HEK293 (cell line): ENCODE data around the gene CLTC.

Source experiments
- CTCF ChIA-PET: fragments of 350-600 bp; formaldehyde crosslinking; extraction: SDS; loops from one replicate; lab custom pipeline; 2021; ENCODE audit warnings: antibody characterized with exemption; lab: Yijun Ruan, JAX
- POLR2A ChIA-PET: fragments of 300-600 bp; formaldehyde crosslinking; extraction: SDS; loops from one replicate; lab custom pipeline; 2020; ENCODE audit warnings: antibody characterized with exemption, inconsistent platforms; lab: Yijun Ruan, JAX
- H3K27ac ChIP-seq: fragments of 200-500 bp; sonication (Bioruptor generic); 2 replicates; pipeline ENCODE4 v1.5.1; 2014; ENCODE audit warnings: low read depth, low read length, control low read depth, inconsistent platforms; ENCODE audit errors: extremely low read depth
- H3K36me3 ChIP-seq, 2 experiments: fragments of 200-500 bp in 1 of 2; sonication (Bioruptor generic) in 1 of 2; 1 replicate in 1 of 2; 2 replicates in 1 of 2; pipeline ENCODE4 v1.5.1; 2014 to 2017; ENCODE audit warnings: inconsistent platforms in 2 of 2, low read length in 2 of 2; ENCODE audit not compliant: control insufficient read depth in 2 of 2, insufficient read depth in 1 of 2
- H3K4me1 ChIP-seq: fragments of 200-500 bp; sonication (Bioruptor generic); 2 replicates; pipeline ENCODE4 v1.5.1; 2014; ENCODE audit warnings: mild to moderate bottlenecking, low read length, inconsistent platforms; ENCODE audit not compliant: control insufficient read depth, insufficient read depth
- H3K4me3 ChIP-seq: 2 replicates; pipeline ENCODE4 v1.5.1; 2011; ENCODE audit warnings: low read depth, mild to moderate bottlenecking, control low read depth, low read length, moderate library complexity
- H3K9me3 ChIP-seq: fragments of 200-500 bp; sonication (Bioruptor generic); 2 replicates; pipeline ENCODE4 v1.5.1; 2014; ENCODE audit warnings: low read depth, low read length, inconsistent platforms; ENCODE audit not compliant: control insufficient read depth, insufficient read depth
- HOXC10 ChIP-seq: sonication (generic); formaldehyde crosslinking; IDR thresholded peaks from 2 replicates; pipeline ENCODE4 v1.8.1; 2023; ENCODE audit warnings: mild to moderate bottlenecking, missing genetic modification reagents
- REPIN1 ChIP-seq: fragments of 450-650 bp; formaldehyde crosslinking; IDR thresholded peaks from 2 replicates; pipeline ENCODE4 v1.5.1; 2017; ENCODE audit warnings: missing biosample characterization, missing genetic modification characterization, low read depth
- SP2 ChIP-seq: fragments of 450-650 bp; formaldehyde crosslinking; IDR thresholded peaks from 2 replicates; pipeline ENCODE4 v1.5.1; 2016; ENCODE audit warnings: missing biosample characterization, missing genetic modification characterization
- YY1 ChIP-seq: fragments of 450-650 bp; formaldehyde crosslinking; IDR thresholded peaks from 2 replicates; pipeline ENCODE4 v1.5.1; 2018; ENCODE audit warnings: missing biosample characterization, missing genetic modification characterization
- YY2 ChIP-seq: fragments of 450-650 bp; formaldehyde crosslinking; IDR thresholded peaks from 2 replicates; pipeline ENCODE4 v1.5.1; 2016; ENCODE audit warnings: missing biosample characterization, missing genetic modification characterization
- ZNF112 ChIP-seq: fragments of 450-650 bp; formaldehyde crosslinking; IDR thresholded peaks from 2 replicates; pipeline ENCODE4 v1.5.0; 2017; ENCODE audit warnings: missing biosample characterization, missing genetic modification characterization
- ZNF114 ChIP-seq: fragments of 450-650 bp; formaldehyde crosslinking; IDR thresholded peaks from 2 replicates; pipeline ENCODE4 v1.5.0; 2017; ENCODE audit warnings: missing biosample characterization, missing genetic modification characterization
- ZNF174 ChIP-seq: fragments of 450-650 bp; formaldehyde crosslinking; IDR thresholded peaks from 2 replicates; pipeline ENCODE4 v1.5.0; 2017; ENCODE audit warnings: missing biosample characterization, mild to moderate bottlenecking, missing genetic modification characterization
- ZNF19 ChIP-seq: fragments of 450-650 bp; formaldehyde crosslinking; IDR thresholded peaks from 2 replicates; pipeline ENCODE4; 2016; ENCODE audit warnings: missing biosample characterization, missing genetic modification characterization, low read depth
- ZNF2 ChIP-seq: fragments of 450-650 bp; formaldehyde crosslinking; IDR thresholded peaks from 2 replicates; pipeline ENCODE4 v1.5.1; 2016; ENCODE audit warnings: missing biosample characterization, missing genetic modification characterization
- ZNF24 ChIP-seq: fragments of 450-650 bp; formaldehyde crosslinking; IDR thresholded peaks from 2 replicates; pipeline ENCODE4 v1.5.1; 2016; ENCODE audit warnings: missing biosample characterization, missing genetic modification characterization
- ZNF26 ChIP-seq: fragments of 450-650 bp; formaldehyde crosslinking; IDR thresholded peaks from 2 replicates; pipeline ENCODE4 v1.5.1; 2016; ENCODE audit warnings: missing biosample characterization, missing genetic modification characterization
- ZNF354C ChIP-seq: fragments of 450-650 bp; formaldehyde crosslinking; IDR thresholded peaks from 2 replicates; pipeline ENCODE4 v1.5.1; 2016; ENCODE audit warnings: missing biosample characterization, missing genetic modification characterization, low read depth, borderline replicate concordance
- ZNF423 ChIP-seq: fragments of 450-650 bp; formaldehyde crosslinking; IDR thresholded peaks from 2 replicates; pipeline ENCODE4 v1.5.1; 2016; ENCODE audit warnings: missing biosample characterization, missing genetic modification characterization
- ZNF529 ChIP-seq: fragments of 450-650 bp; formaldehyde crosslinking; IDR thresholded peaks from 2 replicates; pipeline ENCODE4 v1.5.1; 2017; ENCODE audit warnings: missing genetic modification characterization, missing biosample characterization; ENCODE audit not compliant: insufficient replicate concordance
- ZNF560 ChIP-seq: fragments of 450-650 bp; formaldehyde crosslinking; IDR thresholded peaks from 2 replicates; pipeline ENCODE4 v1.5.1; 2017; ENCODE audit warnings: missing biosample characterization, missing genetic modification characterization, borderline replicate concordance
- ZNF600 ChIP-seq: fragments of 450-650 bp; formaldehyde crosslinking; IDR thresholded peaks from 2 replicates; pipeline ENCODE4 v1.5.1; 2016; ENCODE audit warnings: missing biosample characterization, missing genetic modification characterization
- ZNF621 ChIP-seq: fragments of 450-650 bp; formaldehyde crosslinking; IDR thresholded peaks from 2 replicates; pipeline ENCODE4 v1.5.1; 2017; ENCODE audit warnings: missing biosample characterization, missing genetic modification characterization
- ZNF645 ChIP-seq: fragments of 450-650 bp; formaldehyde crosslinking; IDR thresholded peaks from 2 replicates; pipeline ENCODE4; 2016; ENCODE audit warnings: missing biosample characterization, missing genetic modification characterization
- ZNF747 ChIP-seq: fragments of 450-650 bp; formaldehyde crosslinking; IDR thresholded peaks from 2 replicates; pipeline ENCODE4 v1.5.1; 2016; ENCODE audit warnings: missing biosample characterization, missing genetic modification characterization
- ZNF785 ChIP-seq: fragments of 450-650 bp; formaldehyde crosslinking; IDR thresholded peaks from 2 replicates; pipeline ENCODE4 v1.5.1; 2016; ENCODE audit warnings: missing biosample characterization, missing genetic modification characterization
- ZNF792 ChIP-seq: fragments of 450-650 bp; formaldehyde crosslinking; IDR thresholded peaks from 2 replicates; pipeline ENCODE4 v1.5.1; 2016; ENCODE audit warnings: missing biosample characterization, missing genetic modification characterization
- ZNF837 ChIP-seq: fragments of 450-650 bp; formaldehyde crosslinking; IDR thresholded peaks from 2 replicates; pipeline ENCODE4 v1.5.1; 2016; ENCODE audit warnings: missing biosample characterization, missing genetic modification characterization
- ZXDB ChIP-seq: fragments of 450-650 bp; formaldehyde crosslinking; IDR thresholded peaks from 2 replicates; pipeline ENCODE4 v1.5.1; 2016; ENCODE audit warnings: missing biosample characterization, missing genetic modification characterization
- TF ChIP-seq, protein P1 (sequence below): fragments of 450-650 bp; formaldehyde crosslinking; IDR thresholded peaks from 2 replicates; pipeline ENCODE4 v1.5.1; 2017; ENCODE audit warnings: missing biosample characterization, missing genetic modification characterization
- TF ChIP-seq, protein P2 (sequence below): fragments of 450-650 bp; IDR thresholded peaks from 2 replicates; pipeline ENCODE4 v1.5.1; 2018; ENCODE audit warnings: missing biosample characterization, missing genetic modification characterization
- TF ChIP-seq, protein P3 (sequence below): fragments of 450-650 bp; formaldehyde crosslinking; IDR thresholded peaks from 2 replicates; pipeline ENCODE4 v1.5.1; 2016; ENCODE audit warnings: missing biosample characterization, missing genetic modification characterization

Gene CLTC

DNA sequence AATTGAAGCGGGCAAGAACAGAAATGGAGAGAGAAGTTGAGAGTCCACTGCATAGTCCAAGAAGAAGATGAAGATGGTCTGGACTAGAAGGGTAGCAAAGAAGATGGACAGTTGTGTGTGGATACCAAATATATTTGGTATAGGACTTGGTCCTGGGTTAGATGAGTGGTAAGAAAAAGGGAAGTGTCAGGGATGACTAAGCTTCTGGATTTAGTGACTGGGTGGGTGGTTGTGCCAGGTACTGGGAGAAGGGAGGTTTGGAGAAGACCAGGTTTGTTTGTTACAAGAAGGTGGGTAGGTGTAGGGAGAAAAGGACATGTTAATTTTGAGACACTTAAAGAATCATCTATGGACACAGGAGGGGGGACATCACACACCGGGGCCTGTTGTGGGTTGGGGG, 93.2 kb downstream of the CLTC start:
- ChIA-PET CTCF (no interaction called here), POLR2A (no interaction called here)
- Histone ChIP-seq H3K27ac (no peak overlapping the region), H3K36me3 (peaks cover 0 to 7% of the 10 kb centered on the region in 2 experiments; a peak in 1 of 3 replicates), H3K9me3 (no peaks in the 10 kb centered on the region), H3K4me1 (peaks cover 7% of the 10 kb centered on the region; the same call in 1 of the 2 replicates), H3K4me3 (no peak overlapping the region)
- no peak for TF ChIP-seq ZNF560 (tag by site-specific recombination)
- TF ChIP-seq HOXC10 (CRISPR knock-in tag) = no peak
- TF ChIP-seq ZNF19 = no peak
- no peak for TF ChIP-seq ZNF785 (tag by site-specific recombination)
- TF ChIP-seq, protein P1, sequence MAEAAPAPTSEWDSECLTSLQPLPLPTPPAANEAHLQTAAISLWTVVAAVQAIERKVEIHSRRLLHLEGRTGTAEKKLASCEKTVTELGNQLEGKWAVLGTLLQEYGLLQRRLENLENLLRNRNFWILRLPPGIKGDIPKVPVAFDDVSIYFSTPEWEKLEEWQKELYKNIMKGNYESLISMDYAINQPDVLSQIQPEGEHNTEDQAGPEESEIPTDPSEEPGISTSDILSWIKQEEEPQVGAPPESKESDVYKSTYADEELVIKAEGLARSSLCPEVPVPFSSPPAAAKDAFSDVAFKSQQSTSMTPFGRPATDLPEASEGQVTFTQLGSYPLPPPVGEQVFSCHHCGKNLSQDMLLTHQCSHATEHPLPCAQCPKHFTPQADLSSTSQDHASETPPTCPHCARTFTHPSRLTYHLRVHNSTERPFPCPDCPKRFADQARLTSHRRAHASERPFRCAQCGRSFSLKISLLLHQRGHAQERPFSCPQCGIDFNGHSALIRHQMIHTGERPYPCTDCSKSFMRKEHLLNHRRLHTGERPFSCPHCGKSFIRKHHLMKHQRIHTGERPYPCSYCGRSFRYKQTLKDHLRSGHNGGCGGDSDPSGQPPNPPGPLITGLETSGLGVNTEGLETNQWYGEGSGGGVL (tag by site-specific recombination) = no peak
- no peak for TF ChIP-seq ZNF645 (tag by site-specific recombination)
- no peak for TF ChIP-seq ZNF24 (tag by site-specific recombination)
- no peak for TF ChIP-seq ZNF114 (tag by site-specific recombination)
- no peak for TF ChIP-seq ZNF621
- TF ChIP-seq ZNF26 (tag by site-specific recombination) = no peak
- no peak for TF ChIP-seq ZNF529 (tag by site-specific recombination)
- TF ChIP-seq ZNF423 (tag by site-specific recombination) = no peak

DNA sequence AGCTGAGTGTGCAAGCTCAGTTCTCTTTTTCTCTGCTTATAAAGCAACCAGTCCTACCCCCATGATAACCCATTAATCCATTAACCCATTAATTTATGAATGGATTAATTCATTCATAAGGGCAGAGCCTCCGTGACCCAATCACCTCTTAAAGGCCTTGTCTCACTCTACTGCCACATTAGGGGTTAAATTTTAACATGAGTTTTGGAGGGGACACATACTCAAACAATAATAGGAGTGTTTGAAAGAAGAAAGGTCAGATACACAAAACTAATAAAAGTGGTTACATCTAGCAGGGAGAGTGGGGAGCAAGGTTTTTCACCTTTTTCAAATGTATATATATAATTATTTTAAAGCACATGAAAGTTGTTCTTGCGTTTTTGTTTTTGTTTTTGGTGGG, 94.6 kb downstream of the CLTC start:
- H3K9me3 ChIP-seq = no peaks in the 10 kb centered on the region
- H3K4me3 ChIP-seq = no peak overlapping the region
- H3K36me3 ChIP-seq = peaks cover 0 to 7% of the 10 kb centered on the region in 2 experiments; a peak in 1 of 3 replicates
- H3K27ac ChIP-seq = no peak overlapping the region
- no peaks in the 10 kb centered on the region for H3K4me1 ChIP-seq
- ChIA-PET CTCF (interaction anchor here (0.6 kb wide), 1 partner anchor 28 kb away, joined by 5 read pairs; no protein-coding TSS in a partner anchor), POLR2A (interaction anchor here (1.1 kb wide), 1 partner anchor 179 kb away, joined by 3 read pairs; the partner anchor contains the start of genes RPS6KB1 and TUBD1)
- no peak for TF ChIP-seq ZNF600
- TF ChIP-seq ZNF354C (tag by site-specific recombination) = no peak
- no peak for TF ChIP-seq YY2
- TF ChIP-seq ZNF112 (tag by site-specific recombination) = no peak
- TF ChIP-seq, protein P2, sequence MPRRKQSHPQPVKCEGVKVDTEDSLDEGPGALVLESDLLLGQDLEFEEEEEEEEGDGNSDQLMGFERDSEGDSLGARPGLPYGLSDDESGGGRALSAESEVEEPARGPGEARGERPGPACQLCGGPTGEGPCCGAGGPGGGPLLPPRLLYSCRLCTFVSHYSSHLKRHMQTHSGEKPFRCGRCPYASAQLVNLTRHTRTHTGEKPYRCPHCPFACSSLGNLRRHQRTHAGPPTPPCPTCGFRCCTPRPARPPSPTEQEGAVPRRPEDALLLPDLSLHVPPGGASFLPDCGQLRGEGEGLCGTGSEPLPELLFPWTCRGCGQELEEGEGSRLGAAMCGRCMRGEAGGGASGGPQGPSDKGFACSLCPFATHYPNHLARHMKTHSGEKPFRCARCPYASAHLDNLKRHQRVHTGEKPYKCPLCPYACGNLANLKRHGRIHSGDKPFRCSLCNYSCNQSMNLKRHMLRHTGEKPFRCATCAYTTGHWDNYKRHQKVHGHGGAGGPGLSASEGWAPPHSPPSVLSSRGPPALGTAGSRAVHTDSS (tag by site-specific recombination) = no peak
- no peak for TF ChIP-seq ZXDB (tag by site-specific recombination)
- TF ChIP-seq SP2 = no peak
- no peak for TF ChIP-seq ZNF747
- no peak for TF ChIP-seq REPIN1 (tag by site-specific recombination)
- no peak for TF ChIP-seq ZNF837
- TF ChIP-seq, protein P3, sequence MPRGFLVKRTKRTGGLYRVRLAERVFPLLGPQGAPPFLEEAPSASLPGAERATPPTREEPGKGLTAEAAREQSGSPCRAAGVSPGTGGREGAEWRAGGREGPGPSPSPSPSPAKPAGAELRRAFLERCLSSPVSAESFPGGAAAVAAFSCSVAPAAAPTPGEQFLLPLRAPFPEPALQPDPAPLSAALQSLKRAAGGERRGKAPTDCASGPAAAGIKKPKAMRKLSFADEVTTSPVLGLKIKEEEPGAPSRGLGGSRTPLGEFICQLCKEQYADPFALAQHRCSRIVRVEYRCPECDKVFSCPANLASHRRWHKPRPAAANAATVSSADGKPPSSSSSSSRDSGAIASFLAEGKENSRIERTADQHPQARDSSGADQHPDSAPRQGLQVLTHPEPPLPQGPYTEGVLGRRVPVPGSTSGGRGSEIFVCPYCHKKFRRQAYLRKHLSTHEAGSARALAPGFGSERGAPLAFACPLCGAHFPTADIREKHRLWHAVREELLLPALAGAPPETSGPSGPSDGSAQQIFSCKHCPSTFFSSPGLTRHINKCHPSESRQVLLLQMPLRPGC (tag by site-specific recombination) = no peak
- TF ChIP-seq ZNF174 (tag by site-specific recombination) = no peak
- TF ChIP-seq ZNF792 (tag by site-specific recombination) = no peak
- no peak for TF ChIP-seq YY1 (tag by site-specific recombination)
- no peak for TF ChIP-seq ZNF2 (tag by site-specific recombination)
